ENCODE data around the gene NUB1.
"Not testable (repeated sequence)": the region's sequence is repeated elsewhere in the genome, so short reads cannot be mapped to it uniquely, and the experiment has no call there.

NUB1 gene, protein sequence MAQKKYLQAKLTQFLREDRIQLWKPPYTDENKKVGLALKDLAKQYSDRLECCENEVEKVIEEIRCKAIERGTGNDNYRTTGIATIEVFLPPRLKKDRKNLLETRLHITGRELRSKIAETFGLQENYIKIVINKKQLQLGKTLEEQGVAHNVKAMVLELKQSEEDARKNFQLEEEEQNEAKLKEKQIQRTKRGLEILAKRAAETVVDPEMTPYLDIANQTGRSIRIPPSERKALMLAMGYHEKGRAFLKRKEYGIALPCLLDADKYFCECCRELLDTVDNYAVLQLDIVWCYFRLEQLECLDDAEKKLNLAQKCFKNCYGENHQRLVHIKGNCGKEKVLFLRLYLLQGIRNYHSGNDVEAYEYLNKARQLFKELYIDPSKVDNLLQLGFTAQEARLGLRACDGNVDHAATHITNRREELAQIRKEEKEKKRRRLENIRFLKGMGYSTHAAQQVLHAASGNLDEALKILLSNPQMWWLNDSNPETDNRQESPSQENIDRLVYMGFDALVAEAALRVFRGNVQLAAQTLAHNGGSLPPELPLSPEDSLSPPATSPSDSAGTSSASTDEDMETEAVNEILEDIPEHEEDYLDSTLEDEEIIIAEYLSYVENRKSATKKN

DNA sequence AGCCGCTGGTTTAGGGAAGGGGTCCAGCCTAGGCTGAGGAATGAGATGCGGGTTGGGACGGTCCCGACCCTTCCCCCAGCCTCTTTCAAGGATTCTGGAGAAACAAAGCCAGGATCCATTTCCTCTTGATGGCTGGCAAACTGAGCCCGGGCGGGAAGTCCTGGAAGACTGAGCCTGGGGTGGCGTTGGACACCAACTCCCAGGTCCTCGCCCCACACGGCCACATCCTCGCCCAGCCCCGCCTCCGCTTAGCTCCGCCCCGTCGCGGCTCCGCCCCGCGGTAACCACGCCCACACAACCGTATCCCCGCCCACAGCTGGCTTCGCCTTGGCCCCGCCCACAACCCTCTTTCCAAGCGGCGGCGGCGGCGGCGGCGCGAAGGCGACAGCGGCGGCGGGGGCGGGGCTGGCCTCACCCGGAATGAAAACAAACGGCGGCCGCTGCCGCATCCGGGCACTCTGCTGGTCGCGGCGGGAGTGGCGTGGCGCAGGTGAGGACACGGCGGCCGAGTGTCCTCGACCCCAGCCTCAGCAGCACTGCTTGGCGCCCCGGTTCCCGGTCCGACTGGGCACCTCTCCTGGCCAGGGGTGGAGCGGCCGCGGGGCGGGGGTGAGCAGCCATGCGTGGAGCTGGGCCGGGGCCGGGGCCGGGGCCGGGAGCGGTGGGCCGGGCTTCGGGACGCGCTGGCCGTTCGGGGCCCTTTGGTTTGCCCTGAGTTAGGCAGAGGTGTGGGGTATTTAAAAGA lies at the start of gene NUB1:
NUB1 (plus strand) TSS at position 456 of the 745 bp plus-strand sequence. CDS start 3,538 bp downstream, outside the sequence.
- peak; percentile 93 for DNase-seq

DNA sequence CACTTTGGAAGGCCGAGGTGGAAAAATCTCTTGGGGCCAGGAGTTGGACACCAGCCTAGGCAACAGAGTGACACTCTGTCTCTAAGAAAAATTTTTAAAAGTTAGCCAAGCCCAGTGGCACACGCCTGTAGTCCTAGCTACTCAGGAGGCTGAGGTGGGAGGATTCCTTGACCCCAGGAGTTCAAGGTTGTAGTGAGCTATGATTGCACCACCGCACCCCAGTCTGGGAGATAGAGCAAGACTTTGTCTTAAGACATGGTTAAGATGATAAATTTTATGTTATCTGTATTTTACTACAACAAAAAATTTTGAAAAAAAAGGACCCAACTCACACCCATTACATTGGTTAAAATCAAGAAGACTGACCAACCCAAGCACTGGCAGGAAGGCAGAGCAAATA lies 48.8 kb upstream of the NUB1 start:
- DNase-seq: no peak

DNA sequence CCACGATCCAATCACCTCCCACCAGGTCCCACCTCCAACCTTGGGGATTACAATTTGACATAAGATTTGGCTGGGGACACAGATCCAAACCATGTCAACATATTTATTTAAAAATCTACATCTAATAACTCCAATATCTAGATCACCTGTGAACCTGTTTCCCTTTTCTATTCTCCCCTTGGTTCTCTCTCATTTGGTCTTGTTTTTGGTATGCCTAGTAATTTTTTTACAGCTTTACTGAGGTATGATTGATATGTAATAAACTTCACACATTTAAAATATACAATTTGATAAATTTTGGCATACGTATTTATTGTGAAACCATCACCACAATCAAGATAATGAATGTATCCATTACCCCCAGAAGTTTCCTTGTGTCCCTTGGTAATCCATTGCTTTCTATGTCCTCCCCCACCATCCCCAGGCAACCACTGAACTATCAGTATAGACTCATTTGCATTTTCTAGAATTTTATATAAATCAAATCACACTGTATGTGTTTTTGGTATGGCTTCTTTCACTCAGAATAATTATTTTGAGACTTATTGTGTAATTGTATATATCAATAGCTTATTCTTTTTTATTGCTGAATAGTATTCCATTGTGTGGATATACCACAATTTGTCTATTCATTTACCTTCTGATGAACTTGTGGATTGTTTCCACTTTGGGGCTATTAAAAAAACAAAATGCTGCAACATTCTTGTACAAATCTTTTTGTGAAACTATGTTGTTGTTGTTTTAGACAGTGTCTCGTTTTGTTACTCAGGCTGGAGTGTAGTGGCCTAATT lies 45.2 kb upstream of the NUB1 start:
- no peak for DNase-seq

DNA sequence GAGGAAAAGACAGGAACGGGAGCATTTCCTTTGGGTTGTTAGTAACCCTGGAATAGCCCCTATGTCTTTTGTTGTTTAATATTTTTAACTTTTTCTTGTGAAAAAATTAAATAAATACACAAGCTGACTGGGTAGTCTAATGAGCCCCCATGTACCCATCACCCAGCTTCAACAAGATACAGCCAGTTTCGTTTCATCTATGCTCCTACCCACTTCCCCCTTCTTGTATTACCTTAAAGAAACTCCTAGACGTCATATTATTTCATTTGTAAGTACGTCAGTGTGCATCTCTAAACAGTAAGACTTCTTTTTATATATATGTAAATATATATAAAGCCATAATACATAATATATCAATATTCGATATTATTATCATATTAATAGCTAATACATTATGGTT lies 42.8 kb upstream of the NUB1 start:
- no peak for DNase-seq

DNA sequence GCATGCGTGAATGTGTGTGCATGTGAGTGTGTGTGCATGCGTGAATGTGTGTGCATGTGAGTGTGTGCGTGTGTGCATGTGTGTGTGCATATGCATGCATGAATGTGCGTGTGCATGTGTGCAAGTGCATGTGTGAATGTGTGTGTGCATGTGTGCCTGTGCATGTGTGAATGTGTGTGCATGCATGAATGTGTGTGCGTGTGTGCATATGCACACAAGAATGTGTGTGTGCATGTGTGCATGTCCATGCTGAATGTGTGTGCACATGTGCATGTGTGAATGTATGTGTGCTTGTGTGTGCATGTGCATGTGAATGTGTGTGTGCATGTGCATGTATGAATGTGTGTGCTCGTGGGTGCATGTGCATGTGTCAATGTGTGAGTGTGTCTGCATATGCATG lies 42.1 kb upstream of the NUB1 start:
- DNase-seq: no peak

DNA sequence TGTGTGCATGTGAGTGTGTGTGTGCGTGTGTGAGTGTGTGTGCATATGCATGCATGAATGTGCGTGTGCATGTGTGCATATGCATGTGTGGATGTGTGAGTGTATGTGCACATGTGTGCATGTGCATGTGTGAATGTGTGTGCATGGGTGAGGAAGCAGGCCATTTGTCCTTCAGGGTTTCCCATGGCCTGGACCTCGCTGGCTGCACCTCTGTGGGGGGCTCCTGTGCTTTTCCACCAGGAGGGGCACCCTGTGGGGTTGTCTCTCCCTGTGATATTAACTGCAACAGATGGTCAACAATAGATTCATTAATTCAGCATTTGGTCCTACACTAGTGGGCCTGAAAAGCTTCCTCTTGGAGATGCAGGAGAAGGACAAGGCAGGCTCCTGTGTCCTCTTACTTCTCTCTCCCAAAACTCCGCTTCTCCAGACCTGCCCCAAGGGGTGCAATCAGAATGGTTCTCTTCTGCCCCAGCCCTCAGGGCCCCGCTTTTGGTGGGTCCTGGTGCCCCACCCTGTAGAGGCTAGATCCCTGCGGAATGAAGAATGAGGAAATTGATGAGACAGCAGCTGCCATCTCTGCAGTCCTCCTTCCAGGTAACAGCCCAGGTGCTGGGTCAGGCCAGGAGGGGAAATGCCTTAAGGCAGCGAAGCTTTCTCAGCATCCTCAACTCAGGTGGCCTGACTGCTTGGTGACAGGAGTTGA lies 41.5 kb upstream of the NUB1 start:
- DNase-seq: no peak

DNA sequence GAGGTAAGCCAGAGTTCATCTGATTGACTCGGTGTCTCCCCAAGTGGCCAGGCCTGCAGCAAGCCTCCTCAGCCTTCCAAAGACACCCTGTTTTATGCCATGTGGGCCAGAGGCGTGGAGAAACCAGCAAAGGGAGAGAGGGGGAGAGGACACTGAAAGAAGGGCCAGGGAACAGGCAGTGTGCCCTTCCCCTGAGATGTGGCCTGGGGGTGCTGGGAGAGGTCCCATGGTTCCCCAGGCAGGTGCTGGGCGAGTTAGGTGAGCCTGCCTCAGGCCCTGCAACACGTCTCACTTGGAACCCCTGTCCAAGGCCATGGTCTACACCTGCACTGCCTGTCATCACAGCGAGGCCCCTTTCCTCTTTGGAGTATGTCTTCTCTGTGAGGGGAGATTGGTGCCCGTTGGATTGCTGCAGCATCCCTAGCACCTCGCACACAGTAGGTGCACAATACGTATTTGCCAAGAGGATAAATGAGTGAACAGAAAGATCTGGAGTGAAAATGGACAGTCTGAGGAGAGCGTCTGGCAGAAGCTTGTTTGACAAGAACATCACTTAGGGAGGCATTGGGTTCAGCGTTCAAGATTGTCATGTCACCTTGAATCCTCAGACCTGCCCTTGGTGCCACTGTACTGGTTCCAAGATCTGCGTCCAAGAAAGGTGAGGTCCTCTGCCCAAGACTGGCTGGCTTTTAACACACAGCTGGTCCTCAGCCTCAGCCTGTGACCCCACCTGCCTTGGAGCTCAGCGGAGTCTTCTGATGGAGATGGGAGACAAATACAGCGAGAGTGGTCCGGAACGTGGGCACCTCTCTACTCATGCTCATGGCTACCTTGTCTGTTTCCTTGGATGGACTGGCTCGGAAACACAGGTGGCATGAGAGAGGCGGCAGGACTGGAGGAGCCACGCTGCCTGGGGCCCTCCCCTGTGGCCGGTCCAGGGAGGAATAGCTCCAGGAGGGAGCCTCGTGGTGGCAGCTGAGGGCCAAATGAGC lies 39.8 kb upstream of the NUB1 start:
- DNase-seq: no peak

DNA sequence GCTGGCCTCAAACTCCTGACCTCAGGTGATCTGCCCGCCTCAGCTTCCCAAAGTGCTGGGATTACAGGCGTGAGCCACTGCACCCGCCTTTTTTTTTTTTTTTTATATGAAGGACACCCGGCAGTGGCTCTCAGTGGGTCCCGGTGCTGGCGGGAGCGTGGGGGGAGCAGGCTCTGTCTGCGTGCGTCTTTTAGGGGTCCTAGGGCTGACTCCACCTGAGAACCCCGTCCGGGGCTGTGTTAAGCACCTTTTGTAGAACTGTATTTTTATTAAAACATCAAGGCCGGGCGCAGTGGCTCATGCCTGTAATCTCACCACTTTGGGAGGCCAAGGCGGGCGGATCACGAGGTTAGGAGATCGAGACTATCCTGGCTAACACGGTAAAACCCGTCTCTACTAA lies 37.4 kb upstream of the NUB1 start:
- DNase-seq: not testable (repeated sequence)

DNA sequence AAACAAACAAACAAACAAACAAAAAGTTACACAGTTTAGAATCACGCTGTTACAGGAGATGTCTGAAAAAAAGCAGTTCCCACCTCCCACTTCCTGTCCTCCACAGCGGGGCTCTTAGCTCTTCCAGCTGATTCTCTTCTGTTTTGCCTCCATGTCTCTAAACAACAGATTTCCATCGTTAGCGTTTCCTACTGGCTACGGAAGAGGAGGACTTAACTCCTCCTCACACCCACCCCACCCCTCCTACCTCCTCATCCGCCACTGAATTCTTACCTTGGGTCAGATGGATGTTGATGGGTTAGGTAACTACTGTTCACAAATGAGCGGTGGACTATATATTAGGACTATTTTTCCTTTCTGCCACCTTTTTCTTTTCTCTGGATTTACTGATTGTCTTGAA lies 36.8 kb upstream of the NUB1 start:
- no peak for DNase-seq

DNA sequence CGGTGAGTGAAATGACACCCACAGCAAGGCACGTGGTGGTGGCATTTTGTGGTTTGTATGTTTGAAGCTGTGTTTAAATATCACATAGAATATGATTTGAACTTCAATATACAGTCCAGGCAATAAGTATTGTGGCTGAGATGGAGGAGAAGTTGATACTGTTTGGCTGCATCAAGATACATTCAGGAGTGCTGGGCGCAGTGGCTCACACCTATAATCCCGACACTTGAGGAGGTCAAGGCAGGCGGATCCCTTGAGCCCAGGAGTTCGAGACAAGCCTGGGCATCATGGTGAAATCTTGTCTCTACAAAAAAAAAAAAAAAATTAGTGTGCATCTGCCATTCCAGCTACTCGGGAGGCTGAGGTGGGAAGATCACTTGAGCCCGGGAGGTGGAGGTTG lies 35.2 kb upstream of the NUB1 start:
- no peak for DNase-seq

DNA sequence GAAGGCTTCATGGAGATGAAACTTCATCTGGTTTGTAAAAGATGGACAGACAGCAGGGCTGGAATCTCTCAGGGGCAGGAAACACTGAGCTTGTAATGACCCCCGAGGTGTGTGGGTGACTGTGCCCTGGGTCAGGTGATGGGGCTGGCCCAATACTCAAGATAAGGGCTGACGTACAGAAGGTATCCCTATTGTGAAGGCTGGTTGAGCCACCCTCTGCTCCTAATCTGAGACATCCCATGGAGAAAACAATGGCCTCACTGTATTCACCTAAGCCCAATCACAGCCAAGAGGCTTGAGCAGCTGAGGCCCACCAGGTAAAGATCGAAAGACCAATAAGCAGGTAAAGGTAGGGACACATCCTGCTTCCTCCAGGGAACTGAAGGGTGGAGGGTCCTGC lies 34.8 kb upstream of the NUB1 start:
- DNase-seq: no peak

DNA sequence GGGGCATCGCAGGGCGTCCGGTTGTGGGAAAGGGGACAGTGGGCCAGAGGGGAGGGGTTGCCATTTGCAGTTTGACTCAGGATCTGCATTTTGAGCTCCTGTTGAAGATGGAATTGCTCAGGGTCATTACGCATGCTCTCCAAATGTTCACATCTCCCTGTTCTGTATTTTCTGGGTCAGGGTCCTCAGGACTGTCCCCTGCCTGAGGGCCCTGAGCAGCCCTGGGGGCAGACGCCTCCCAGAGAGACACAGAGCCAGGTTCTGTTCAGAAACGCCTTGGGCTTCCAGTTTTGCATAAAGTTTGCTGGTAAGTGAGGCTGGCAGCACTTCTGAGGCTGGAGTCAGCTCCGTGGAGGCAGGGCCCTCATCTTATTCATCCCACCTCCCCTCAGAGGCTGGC lies 34.1 kb upstream of the NUB1 start:
- no peak for DNase-seq

DNA sequence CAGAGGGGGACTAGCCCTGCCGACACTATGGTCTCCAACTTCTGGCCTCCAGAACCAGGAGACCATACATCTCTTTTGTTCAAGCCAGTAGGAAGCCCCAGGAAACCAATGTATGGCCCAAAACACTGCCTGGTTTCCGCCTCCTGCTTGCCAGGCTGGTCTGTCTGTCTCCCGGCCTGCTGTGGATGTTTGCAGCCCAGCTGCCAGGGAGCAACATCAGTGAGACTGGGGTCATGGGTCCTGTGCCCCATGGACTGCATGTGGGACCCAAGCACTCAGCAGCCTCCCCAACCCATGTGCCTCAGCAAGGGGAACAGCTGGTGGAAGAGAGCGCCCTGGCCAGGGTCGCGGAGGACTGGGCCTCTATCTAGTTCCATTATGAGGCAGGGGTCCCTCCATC lies 33.4 kb upstream of the NUB1 start:
- no peak for DNase-seq

DNA sequence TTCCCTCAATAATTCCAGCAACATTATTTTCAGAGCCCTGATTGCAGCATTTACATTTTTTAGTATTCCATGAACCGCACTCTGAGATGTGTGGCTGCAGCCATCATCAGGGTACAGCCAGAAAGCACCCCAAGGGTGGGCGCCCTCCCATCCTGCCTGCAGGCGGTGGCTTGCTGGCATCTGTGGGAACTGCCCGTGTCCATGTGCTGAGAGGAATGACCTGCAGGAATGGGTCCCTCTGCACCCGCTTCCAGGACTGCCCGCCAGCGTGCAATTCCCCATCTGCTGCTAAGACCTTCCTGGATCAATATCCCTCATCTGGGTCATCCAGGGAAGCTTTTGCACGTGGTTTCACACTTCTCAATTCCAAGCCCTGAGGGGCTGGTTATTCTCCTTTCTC lies 32.8 kb upstream of the NUB1 start:
- DNase-seq: no peak

DNA sequence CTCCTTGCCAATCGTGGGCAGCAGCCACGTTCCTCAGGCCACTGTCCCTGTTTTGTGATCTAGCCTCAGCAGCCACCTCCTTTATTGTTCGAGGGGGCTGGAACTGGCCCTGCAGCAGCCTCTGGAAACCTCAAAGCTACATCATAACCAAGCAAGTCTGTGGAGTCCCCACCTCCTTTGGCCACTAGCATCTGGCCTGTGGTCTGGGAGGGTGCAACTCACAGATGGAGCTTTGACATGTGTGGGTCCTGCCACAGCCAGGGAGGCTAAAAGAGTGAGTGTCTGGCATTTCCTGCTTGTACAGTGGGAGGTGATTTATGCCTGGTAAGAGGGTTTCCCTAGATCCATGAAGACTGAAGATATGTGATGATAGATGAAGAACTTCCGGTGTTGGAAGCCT lies 32.3 kb upstream of the NUB1 start:
- DNase-seq: no peak

DNA sequence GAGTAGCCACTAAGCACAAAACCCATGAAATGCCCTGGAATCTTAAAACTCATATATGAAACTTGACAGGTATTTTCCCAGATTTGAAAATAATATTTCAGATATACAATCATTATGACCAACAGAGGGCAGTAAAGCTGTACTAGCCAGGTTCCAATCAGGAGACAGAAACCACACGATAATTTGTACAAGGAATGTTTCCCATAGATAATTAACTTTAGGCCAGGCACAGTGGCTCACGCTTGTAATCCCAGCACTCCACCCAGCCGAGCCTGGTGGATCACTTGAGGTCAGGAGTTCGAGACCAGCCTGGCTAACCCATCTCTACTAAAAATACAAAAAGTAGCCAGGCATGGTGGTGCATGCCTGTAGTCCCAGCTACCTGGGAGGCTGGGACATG lies 31.0 kb upstream of the NUB1 start:
- DNase-seq: no peak

DNA sequence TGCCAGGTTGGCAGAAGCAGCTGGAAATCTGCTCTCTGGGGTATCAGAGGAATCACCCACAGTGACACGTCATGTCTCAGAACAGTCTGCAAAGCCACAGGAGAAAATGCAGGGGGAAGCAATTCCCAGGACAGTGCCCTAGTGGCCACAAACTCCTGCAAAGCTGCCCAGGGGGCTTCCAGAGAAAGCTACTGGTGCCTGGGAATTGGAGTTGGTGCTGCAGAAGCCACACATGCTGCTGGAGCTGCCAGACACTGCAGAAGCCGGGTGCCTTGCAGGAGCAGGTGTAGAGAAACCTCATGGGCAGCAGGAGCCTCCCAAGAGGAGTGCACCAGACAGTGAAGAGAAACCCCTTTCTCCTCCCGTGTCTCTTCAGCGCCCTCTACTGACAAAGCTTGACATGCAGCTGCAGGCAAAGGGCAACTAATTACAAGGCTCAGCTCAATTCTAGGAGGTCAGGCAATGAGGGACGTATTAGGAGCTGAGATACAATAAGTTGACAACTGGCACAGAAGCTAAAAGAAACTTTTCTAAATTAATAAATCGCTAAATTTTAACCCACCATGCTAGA lies 30.2 kb upstream of the NUB1 start:
- peak; percentile 62 for DNase-seq

DNA sequence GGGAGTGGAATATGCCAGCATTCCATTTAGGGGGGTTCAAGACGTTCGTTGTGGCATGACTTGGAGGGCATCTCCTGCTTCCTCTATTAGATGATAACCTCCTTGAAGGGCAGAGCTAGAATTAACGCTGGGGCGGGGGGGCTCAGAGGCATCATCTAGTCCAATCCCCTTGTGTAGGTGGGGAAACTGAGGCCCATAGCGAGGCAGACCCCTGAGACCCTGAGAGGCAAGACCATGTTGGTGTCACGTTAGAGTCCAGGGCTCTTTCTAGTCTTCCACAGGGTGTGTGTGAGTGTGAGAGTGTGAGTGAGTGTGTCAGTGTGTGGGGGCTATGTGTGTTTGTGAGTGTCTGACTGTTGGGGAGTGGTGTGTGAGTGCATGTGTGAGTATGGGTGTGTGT lies 29.3 kb upstream of the NUB1 start:
- DNase-seq: no peak

DNA sequence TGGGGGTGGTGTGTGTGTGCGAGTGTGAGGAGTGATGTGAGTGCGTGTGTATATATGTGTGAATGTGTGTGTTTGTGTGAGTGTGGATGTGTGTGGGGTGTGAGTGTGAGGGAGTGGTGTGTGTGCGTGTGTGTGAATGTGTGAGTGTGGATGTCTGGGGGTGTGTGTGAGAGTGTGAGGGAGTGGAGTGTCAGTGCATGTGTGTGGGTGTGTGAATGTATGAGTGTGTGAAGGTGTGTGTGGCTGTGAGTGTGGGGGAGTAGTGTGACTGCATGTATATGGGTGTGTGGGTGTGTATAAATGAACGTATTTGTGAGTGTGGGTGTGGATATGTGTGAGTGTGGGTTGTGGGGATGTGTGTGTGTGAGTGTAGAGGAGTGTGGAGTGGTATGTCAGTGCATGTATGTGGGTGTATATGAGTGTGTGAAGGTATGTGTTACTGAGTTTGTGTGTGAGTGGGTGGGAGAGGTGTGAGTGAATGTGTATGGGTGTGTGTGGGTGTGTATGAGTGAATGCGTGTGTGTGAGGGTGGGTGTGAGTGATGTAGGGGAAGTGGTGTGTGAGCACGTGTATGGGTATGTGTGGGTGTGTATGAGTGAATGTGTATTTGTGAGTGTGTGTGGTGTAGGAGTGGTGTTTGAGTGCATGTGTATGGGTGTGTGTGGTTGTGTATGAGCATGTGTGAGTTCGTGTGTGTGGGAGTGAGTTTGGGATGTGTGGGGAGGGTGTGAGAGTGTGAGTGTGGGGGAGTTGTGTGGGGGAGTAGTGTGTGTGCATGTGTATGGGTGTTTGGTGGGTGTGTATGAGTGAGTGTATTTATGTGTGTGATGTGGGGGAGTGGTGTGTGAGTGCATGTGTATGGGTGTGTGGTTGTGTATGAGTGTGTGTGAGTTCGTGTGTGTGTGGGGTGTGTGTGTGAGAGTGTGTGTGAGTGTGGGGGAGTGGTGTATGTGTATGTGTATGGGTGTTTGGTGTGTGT lies 28.5 kb upstream of the NUB1 start:
- no peak for DNase-seq

DNA sequence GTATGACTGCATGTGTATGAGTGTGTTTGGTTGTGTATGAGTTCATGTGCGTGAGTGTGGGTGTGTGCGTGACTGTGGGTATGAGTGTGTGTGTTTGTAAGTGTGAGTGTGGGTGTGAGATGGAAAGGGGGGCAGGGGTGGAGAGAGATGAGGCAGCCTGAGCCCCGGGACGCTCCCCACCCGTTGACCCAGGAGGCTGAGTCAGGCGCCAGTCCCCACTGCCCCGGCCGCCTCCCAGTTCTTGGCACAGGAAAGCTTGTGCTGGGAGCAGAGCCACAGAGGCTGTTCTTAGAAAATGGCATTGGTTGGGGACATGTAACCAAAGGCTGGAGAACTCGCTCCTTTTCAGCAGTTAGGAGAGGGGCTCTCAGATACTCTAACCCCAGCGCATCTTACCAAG lies 27.8 kb upstream of the NUB1 start:
- DNase-seq: no peak

Data from activated CD4-positive, alpha-beta T cell treated with anti-CD3 and anti-CD28 coated beads, Interleukin-10, Interleukin-2, amounts not matched to agents 100 ng/mL and 50 ng/mL, durations not matched to agents 16 hours and 8 hours (primary cell).